HG02981 (cell line): ENCODE measurements around the gene SBSN.

ENCODE experiments used
- ATAC-seq: cut with Tn5 transposase; IDR thresholded peaks from one replicate; pipeline ENCODE4 v1.9.1; 2021; ENCODE audit warnings: mild to moderate bottlenecking, moderate library complexity; ENCODE audit not compliant: unreplicated experiment

SBSN gene

GRCh38 chr19:35528218-35529038, at the start of gene SBSN:
Gene SBSN, minus strand, starts transcription at chr19:35528311. Its CDS starts 30 bp downstream, at chr19:35528281.
- no peak for ATAC-seq

- ATAC-seq: no peak
These were observed 43.4 kb upstream of the SBSN start for GRCh38 chr19:35571406-35571965.

- ATAC-seq: no peak
These were observed 41.2 kb upstream of the SBSN start for GRCh38 chr19:35569281-35569781.

- no peak for ATAC-seq
These were observed 38.6 kb upstream of the SBSN start for GRCh38 chr19:35566738-35567137.

GRCh38 chr19:35565016-35565856, 37.1 kb upstream of the SBSN start:
- ATAC-seq: no peak

- ATAC-seq: no peak
These were observed 35.2 kb upstream of the SBSN start, which contains the start of gene ATP4A for GRCh38 chr19:35563207-35563829. Gene ATP4A, minus strand, starts transcription at chr19:35563658. Its CDS starts 29 bp downstream, at chr19:35563629.

GRCh38 chr19:35562776-35563175, 34.7 kb upstream of the SBSN start:
- ATAC-seq: no peak

- no peak for ATAC-seq
These were observed 34.2 kb upstream of the SBSN start for GRCh38 chr19:35562336-35562735.

GRCh38 chr19:35561436-35561835, 33.3 kb upstream of the SBSN start:
- ATAC-seq: no peak

- ATAC-seq: no peak
These were observed 32.6 kb upstream of the SBSN start for GRCh38 chr19:35560677-35561076.

GRCh38 chr19:35560271-35560670, 32.2 kb upstream of the SBSN start:
- no peak for ATAC-seq

- no peak for ATAC-seq
These were observed 31.7 kb upstream of the SBSN start for GRCh38 chr19:35559781-35560180.

- no peak for ATAC-seq
These were observed 31.2 kb upstream of the SBSN start for GRCh38 chr19:35559281-35559659.

GRCh38 chr19:35558400-35559280, 30.5 kb upstream of the SBSN start:
- ATAC-seq: no peak

GRCh38 chr19:35557539-35558399, 29.7 kb upstream of the SBSN start:
- ATAC-seq: no peak

GRCh38 chr19:35556846-35557538, 28.9 kb upstream of the SBSN start:
- no peak for ATAC-seq

- no peak for ATAC-seq
These were observed 28.0 kb upstream of the SBSN start for GRCh38 chr19:35556025-35556590.
